NCI-H748 (cell line): Measurements from ENCODE around the gene SNX9.
"Not testable (repeated sequence)": the region's sequence is repeated elsewhere in the genome, so short reads cannot be mapped to it uniquely, and the experiment has no call there.

ENCODE experiments used
- DNase-seq: peaks from one replicate; lab custom pipeline; 2025; ENCODE audit not compliant: unreplicated experiment; lab: John Stamatoyannopoulos, UW

The SNX9 gene

DNA sequence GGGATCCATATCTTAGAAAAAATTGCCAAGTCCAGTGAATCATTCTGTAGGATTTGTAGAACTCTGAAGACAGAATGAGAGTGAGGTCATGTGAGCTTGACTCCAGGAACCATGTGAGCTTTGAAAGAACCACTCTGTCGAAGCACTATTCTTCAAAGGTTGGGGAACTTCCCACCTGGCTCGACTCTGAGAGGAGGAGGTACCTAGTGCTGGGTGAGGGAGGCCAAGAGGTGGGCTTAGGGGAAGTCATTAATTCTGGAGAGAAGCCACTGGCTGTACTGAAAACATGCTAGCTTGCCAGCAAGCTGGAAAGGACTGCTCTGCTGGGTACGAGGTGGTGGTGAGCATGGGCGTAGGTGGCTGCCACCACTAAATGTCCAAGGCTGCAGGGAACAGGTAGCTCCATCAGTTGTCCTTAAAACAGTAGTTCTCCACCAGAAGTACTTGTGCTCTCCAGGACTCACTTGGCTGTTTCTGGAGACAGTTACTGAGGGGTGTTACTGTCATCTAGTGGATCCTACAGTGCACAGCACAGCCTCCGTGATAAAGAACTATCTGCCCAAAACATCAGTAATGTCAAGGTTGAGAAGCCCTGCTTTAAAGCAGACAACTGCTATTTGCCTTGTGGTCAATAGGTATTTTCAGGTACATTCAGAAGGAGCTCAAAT is 124.0 kb downstream of the SNX9 start:
- peak; percentile 26 for DNase-seq

DNA sequence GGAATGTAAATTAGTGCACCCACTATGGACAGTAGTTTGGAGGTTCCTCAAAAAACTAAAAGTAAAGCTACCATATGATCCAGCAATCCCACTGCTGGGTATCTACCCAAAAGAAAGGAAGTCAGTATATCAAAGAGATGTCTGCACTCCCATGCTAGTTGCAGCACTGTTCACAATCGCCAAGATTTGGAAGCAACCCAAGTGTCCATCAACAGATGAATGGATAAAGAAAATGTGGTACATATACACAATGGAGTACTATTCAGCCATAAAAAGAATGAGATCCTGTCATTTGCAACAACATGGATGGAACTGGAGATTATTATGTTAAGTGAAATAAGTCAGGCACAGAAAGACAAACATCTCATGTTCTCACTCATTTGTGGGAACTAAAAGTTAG is 127.9 kb downstream of the SNX9 start:
- DNase-seq, result not testable (repeated sequence)

DNA sequence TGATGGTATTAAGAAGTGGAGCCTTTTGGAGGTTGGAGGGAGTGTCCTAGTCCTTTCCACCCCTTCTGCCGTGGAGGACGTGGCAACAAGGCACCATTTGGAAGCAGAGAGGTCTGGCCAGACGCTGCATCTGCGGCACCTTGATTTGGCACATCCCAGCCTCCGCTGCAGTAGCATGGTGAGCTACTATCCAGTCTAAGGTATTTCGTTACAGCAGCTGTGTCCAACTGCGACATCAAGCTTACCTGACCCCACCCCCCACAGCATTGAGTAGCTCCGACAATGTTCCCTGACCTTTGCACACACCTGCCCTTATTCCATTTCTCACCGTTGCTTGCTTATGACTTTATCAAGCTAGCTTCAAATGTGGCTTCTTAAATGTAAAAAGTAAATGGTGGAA is 128.8 kb downstream of the SNX9 start:
- no peak for DNase-seq

DNA sequence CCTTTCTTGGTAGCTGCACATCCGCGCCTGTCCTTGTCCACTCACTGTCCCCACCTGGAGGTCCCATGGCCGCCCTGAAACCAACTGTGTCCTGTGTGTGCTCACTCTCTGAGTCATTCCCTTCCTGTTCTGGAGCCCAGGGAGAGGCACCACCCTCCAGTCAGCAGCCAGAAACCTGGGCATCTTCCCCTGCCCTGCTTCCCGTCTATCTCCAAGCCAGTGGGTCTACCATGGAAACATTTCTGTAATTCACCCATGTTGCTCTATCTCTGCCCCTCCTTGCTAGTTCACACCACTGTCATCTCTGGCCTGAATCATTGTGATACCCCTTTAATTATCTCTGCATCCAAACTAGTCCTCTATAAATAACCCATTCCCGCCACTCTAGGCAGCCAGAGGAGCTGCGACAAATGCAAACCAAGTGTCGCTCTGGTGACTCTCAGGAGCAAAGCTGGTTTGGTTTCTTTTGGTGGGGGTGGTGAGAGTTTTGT is 129.9 kb downstream of the SNX9 start:
- no peak for DNase-seq

DNA sequence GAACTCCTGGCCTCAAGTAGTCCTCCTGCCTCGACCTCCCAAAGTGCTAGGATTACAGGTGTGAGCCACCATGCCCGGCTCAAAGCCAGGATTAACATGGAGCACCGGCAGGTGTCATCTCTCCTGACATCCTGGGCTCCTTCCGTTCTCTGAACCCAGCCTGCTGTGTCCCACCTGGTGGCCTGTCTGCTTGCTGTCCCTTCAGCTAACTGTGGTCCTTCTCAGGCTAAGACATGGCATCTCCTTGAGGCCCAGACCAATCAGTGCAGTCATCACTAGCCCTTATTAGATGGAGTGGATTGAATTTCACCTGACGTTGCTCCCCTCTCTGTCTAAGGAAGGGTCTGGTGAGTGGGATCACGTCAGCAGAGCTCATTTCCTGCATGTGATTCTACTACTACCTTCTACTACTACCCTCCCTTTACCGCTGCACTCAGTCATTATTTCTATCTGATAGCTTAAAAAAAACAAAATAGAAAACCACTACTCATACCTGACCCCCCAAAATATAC is 130.6 kb downstream of the SNX9 start:
- DNase-seq, result peak; percentile 43

DNA sequence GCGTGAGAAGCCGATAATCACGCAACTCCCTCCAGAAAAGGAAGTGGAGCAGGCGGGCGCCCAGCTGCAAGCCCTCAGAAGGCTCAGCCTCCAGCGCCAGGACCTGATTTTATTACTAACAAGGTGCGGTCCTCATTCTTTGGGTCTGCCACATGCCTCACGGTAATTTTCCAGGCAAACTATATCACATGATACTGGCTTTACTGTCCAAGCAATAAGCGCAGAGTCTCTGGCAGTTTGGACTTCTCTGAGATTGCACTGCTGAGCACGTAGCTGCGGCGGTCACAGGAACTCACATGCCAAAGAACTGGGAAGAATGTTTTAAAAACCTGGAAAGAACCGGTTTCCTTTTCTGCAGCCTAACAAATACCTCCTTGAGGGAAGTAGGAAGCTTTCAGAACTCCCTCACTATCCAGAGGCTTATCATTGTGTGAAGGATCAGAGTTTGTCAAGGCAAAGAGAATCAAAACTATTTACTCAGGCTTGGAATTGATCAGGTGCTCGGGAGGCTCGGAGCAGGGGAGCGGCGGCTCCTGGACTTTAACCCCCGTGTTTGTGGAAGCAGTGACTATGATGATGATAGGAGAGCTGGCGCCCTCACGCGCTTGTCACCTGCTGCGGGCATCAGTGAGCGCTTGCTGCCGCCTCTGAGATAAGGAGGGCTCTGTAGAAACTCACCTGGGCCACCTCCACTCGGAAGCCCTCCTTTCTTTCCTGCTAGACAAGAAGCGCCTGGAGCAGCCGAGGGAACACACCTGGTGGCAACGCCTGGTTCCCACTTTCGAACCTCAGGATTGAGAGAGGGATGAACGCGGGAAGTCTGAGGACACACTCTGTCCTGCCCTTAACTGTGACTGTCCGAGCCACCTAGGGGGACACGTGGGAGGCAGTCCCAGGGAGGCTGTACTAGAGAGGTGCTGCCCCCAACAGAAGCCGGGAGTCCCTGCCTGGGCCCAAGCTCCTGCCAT is 131.4 kb downstream of the SNX9 start:
- peak; percentile 68 for DNase-seq

DNA sequence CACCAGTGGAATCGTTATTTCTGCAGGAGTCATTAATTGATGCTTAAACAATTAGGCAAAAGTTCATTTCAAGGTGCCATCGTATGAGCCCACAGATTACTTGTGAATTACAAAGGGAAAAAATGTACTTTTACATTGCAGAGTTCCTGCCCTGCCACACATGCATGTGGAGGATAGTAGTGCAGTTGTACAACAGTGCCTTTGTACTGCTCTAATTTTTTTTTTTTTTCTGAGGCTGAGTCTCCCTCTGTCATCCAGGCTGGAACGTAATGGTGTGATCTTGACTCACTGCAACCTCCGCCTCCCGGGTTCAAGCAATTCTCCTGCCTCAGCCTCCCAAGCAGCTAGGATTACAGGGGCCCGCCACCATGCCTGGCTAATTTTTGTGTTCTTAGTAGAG is 132.6 kb downstream of the SNX9 start:
- DNase-seq, result no peak

DNA sequence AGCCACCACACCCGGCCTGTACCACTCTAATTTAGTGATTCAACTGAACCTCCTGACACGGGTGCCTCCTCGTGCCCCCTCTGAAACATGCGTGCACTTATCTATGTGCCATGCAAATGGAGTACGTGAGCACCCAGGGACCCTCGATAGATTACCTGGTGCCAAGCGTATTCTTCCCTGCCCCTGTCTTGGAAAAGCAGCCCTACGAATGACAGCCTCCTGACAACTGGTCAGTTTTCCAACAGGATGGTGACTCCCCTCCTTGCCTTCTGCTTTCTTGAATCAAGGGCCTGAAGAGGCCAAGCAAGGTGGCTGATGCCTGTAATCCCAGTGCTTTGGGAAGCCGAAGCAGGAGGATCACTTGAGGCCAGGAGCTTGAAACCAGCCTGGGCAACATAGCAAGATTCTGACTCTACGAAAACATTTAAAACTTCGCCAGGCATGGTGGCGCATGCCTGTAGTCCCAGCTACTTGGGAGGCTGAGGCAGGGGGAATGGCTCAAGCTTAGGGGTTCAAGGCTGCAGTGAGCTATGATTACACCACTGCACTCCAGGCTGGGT is 133.2 kb downstream of the SNX9 start:
- no peak for DNase-seq

DNA sequence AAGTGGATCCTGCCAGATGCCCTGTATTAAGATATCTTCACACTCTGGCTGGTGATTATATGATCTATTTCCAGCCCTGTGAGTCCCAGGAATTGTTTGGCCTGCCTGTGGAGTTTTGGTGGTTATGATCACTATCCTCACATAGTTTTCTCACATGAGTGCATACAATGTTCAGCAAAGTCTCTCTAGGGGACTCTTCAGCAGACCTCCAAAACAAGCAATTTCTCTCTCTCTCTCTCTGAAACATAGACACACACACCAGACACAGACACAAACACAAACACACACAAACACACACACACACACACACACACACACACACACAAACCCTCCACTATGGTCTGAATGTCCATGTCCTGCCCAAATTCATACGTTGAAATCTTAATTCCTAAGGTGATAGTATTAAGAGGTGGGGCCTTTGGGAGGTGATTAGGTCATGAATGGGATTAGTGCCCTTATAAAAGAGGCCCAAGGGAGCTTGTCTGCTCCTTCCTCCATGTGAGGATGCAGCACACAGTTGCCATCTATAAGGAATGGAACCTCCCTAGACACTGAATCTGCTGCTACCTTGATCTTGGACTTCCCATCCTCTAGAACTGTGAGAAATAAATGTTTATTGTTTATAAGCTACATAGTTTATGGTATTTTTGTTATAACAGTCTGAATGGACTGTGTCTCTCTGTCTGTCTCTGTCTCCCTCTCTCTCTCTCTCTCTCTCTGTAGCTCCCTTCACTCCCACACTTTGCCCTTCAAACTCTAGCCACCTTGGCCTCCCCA is 136.6 kb downstream of the SNX9 start:
- no peak for DNase-seq

DNA sequence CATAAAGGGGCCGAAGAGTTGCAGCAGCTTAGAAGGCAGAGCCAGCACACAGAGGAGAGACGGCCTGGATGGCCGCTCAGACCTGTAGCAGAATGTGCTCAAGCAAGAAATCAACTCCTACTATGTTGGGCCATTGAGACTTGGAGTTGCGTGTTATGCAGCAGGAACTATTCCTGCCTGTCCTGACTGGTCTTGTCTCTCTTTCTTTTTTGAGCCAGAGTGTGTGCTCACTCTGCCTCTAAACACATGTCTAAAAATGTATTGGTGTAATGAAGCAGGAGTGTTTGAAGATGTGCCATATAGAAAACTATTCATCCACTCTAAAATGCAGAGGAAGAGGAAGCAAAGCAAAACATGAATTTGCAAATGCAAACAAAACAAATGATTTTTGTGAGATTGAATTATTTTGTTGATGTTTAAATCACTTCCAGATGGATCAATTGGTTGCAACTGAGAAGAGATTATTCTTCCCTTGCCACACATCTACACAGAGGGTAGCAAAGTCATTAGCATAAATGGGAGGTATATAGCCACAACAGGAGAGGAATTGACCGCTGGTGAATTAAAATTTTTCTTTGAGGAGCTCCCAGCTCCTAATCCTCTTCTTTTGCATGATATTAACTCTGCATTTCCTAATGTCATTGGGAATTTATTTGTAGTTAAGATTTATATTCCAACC is 138.2 kb downstream of the SNX9 start:
- no peak for DNase-seq

DNA sequence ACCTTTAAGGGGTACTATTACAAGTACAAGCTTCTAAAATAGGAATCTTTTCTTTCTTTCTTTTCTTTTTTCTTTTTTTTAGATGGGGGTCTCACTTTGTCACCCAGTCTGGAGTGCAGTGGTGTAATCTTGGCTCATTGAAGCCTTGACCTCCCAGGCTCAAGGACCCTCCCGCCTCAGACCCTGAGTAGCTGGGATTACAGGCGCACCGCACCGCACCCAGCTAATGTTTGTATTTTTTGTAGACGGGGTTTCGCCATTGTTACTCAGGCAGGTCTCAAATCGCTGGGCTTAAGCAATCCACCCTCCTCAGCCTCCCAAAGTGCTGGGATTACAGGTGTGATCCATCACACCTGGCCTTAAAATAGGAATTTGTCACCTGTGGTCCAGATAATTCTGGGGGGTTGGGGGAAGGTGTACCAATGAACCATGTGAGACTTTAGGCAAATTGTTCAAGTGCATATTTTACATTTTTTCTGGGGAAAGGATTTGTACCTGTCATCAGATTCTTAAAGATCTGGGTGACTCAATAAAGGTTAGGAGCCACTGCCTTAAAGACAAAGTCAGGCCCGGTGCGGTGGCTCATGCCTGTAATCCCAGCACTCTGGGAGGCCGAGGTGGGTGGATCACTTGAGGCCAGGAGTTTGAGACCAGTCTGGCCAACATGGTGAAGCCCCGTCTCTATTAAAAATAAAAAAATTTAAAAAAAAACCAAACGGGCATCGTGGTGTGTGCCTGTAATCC is 139.0 kb downstream of the SNX9 start:
- DNase-seq, result no peak

DNA sequence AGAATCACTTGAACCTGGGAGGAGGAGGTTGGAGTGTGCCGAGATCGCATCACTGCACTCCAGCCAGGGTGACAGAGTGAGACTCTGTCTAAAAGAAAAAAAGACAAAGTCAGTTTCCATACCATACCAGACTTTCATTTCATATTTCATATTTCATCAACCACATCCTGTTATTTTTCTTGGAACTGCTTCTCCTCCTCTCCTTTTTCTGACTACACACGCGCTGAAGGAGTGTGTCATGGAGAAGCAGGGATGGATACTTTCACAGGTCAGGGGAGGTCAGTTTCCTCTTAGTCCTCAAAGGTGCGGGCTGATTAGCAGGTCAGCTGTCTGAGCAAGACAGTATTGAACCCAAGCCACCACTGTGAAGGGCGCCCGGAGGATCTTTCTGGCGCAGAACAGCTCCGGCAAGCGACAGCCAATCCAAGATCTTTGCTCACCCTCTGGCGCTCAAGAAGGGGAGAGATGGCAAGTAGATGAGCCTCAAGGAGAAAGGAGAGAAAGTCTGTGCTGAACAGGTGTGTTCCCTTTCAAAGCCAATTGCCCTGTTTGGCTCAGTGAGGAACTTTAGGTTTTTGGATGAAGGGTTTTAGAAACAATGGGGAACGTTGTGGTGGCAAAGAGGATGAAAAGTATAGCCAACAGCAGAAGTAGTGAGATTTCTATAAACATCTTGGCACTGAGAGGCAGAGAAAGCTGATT is 139.7 kb downstream of the SNX9 start:
- DNase-seq, result no peak

DNA sequence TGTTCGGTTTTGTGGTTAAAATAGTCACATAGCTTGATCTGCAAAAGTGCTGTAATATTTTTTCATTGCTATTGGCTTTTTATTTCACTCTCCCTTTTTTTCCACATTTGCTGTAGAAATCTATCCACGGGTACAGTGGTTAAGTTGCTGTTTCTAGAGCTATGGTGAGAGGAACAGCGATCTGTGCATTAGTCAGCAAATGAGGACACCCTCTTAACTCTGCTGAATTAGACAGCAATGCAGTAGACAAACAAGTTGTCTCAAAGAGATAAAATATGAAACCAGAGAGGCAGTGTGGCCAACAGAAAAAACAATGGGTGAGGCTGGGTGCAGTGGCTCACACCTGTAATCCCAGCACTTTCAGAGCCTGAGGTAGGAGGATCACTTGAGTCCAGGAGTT is 141.1 kb downstream of the SNX9 start:
- DNase-seq, result no peak

DNA sequence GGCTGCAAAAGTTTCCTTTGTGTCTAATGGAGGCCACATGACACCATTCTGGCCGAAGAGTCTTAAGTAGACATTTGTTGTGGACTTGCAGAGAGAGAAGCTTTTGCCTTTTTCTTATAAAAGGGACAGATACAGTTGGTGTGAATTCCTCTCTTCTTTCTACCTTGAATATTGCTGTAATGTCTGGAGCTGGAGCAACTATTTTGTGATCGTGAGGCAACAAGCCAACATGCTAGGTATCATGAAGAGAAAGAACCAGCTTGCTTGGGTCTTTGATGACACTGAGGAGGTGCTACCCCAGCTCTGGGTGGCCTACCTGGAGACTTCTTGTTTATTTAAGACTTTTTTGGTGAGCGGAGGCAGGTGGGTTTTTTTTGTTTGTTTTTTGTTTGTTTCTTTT is 142.3 kb downstream of the SNX9 start:
- DNase-seq, result no peak

DNA sequence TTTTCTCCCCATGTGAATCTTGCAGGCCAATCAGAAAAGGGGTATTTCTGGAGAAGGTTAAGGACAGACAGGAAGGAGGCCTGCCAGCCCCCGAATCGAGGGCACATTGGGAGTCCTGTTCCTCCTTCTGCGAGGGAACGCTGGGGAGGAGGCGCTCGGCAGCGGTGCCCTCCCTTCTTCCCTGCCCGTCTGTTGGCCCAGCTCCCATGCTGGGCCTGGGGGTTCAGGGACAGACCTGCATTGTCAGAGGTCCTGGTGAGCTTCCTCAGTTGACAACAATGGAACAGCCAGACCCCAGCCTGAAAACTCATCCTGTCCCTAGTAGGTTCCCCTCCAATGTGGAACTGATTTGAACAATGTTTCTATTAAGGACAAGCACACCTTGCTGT is 143.5 kb downstream of the SNX9 start:
- DNase-seq, result no peak

DNA sequence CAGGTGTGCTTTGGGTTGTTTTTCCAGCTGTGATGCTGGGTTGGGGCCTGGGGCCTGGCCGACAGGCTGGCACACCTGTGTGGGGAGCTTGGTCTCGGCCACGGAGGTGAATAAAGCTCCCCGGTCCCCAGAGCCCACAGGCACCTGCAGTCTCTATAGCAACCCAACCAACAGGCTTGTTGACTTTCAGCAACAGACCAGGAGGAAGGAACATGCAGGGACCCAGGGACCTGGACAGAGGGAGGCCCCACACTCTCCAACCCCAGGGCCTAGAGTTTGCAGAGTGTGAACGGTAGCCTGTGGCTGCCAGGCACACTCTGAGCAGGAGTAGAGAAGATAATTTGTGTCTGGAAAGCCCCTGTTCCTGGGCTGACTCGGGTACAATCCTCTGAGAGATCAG is 144.0 kb downstream of the SNX9 start:
- DNase-seq, result peak; percentile 87

DNA sequence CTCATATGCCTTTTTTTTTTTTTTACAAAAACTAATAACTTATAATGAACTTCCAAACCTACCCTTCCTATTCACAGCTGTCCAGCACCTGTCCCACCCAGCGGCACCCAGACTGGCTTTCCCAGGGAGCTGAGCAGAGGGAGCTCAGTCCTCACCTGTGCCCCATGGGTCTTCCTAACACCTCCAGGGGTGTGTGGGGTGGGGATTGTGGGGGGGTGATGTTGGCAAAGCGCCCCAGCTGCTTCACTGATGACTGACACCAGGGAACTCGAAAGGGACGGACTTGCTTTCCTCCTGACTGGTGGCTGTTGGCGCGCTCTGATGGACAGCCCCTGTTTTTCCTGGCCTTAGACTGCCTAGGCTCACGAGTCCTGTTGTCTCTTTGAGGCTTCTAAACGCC is 144.4 kb downstream of the SNX9 start:
- DNase-seq, result no peak

DNA sequence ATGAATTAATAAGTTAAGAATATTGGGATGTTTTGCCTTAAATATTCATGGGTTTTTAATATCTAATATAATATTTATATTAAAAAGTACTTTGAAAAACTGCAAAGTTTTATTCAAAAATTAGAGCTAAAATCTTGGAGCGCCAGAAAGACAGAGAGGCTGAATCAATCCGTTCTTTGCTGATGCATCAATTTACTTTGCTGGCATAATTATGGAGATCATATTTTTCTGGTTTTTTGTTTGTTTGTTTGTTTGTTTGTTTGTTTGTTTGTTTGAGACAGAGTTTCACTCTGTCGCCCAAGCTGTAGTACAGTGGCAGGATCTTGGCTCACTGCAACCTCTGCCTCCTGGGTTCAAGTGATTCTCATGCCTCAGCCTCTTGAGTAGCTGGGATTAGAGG is 149.1 kb downstream of the SNX9 start:
- DNase-seq, result not testable (repeated sequence)

DNA sequence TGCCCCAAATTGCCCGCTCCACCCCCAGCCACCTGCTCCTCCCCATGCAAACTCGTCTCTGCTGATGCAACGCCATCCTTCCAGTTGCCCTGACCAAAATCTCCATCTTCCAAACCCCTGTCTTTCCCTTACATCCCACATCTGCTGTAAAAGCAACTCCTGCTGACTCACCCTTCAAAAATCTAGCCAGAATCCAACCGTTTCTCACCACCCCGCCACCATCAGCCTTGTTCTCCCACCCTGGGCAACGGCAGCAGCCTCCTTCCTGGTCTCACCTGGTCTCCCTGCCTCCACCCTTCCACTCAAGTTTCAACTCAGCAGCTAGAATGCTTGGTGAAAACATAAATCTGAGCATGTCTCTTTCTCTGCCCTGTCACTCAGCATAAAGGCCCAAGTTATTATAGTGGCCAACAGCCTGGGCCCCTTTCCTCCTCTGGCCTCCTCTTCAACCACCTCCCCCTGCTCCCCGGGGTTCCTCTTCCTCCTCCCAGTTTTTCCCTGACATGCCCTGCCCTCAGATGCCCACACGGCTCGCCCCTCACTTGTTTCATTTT is 151.4 kb downstream of the SNX9 start:
- DNase-seq, result no peak
